ENCODE measurements around the gene MICAL3.
A peak's percentile ranks its signal among the peaks of the same experiment; 100 is the strongest.

The MICAL3 gene

GRCh38 chr22:17969701-17970113 is 54.7 kb downstream of the MICAL3 start:
- DNase-seq = no peak

DNA sequence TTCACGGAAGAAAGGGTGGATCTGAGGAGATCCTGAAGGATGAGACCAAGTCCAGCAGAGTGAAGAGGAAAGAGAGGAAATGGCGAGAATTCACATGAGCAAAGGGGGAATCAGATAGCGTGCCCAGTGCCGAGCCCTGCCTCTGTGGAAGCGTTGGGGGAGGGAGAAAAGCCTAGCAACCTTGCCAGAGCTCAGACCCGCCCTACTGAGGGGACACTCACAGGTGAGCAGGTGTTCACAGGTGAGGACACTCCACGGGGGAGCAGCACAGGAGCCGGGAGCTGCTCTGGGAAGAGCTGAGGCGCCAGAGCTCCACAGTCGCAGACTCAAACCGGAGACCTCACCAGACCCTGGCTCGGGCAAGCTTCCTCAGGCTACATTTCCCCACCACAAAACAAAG is 56.2 kb downstream of the MICAL3 start:
- DNase-seq = no peak

DNA sequence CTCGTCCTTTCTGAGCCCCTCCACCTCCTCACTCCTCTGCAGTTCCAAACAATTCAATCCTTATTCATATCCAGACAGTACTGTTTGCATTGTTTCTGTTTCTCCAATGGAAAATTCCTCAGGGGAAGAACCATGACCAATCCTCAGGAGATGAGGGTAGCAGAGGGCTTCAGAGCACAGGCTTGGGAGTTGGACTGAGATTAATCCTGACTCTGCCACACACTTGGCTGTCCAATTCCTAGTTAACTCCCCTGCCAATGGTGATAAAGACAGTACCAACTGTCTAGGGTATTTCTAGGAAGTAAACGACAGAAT is 58.0 kb downstream of the MICAL3 start:
- no peak for DNase-seq

- no peak for DNase-seq
Measured at GRCh38 chr22:17965538-17966402, 58.6 kb downstream of the MICAL3 start.

DNA sequence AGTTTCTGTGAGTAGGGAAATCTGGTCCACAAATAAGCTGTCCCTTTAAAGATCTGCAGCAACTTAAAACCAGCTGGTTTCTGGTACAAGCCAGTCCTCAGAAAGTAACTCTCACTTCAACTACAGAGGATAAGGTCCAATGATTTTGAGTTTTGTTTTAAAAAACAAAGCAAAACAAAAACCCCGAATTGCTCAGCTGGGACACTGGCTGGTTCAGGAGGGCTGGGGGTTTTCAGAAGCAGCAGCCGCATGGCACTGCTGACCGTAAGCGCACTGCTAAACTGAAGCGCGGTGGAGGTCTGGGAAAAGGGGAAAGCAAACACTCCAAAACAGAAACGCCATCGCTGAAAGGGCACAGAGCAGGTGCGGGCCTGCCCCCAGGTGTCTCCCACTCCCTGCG is 59.7 kb downstream of the MICAL3 start:
- no peak for DNase-seq

DNA sequence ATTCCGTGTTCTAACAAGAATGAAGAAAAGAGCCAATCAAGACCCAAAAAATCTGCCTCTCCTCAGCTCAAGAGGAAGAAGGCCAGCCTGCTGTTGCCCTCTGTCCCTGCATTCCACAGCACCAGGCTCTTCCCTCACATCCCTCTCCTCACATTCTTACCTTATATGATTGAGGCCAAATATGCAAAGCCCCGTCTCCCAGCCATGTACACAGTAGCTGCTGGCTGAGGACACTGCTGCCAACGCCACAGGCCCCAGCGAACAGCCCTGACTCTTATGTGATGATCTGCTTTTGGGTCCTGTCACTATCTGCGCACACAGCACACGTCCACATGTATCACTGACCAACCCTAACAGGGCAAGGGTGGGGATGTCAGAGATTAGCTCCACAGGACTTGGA is 60.2 kb downstream of the MICAL3 start:
- DNase-seq = no peak

GRCh38 chr22:17963015-17963414 is 61.3 kb downstream of the MICAL3 start:
- no peak for DNase-seq

DNA sequence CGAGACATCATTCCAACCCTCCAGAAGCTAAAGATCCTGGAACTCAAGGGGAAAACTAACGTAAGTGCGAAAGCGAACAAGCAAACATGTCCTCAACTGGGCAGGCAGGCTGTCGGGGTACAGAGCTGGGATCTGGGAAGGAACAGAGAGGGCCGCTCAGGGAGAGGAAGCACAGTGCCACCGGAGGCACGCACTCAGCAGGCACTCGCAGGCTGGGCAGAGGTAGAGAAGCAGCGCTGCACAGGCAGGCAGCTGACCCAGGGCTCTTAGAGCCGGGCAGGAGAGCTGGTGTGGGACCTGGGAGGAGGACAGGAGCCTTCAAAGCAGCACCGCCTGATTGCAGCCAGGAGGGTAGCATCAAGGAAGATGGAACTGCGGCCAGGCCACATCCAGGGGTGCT is 62.2 kb downstream of the MICAL3 start:
- no peak for DNase-seq

DNA sequence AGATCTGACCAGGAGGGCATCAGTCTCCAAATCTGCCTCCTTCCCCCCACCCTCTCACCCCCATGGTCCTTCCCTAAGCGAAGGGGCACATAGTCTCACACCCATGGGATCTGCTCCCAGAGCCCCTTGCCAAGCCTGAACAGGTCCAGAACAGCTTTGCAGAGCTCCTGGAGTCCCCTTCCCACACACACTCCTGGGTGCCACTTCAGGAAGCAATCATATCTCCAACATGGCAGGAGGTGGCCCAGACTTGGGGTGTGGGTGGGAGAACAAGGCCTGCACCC is 63.0 kb downstream of the MICAL3 start:
- DNase-seq = no peak

- DNase-seq = no peak
Measured at GRCh38 chr22:17960695-17961445, 63.5 kb downstream of the MICAL3 start.

GRCh38 chr22:17960011-17960410 is 64.3 kb downstream of the MICAL3 start:
- no peak for DNase-seq

DNA sequence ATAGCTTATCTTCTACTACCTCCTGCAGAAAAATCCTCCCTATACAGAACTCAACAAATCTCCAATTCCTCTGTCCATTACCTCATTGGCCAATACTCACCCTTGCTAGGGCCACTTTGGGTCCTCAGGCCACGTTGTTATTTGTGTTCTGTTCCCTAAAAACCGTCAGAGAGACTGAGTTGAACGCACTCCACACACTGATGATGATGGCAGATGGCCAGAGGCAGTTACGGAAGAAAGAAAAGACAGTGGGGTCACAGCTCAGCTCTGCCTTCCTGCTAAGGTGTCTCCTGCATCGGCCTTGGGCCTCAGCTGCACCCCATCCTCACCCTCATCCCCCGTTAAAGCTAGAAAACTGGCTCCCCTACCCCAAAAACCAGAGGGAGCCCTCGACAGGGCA is 66.2 kb downstream of the MICAL3 start:
- no peak for DNase-seq

- no peak for DNase-seq
Measured at GRCh38 chr22:17957693-17958092, 66.7 kb downstream of the MICAL3 start.

- no peak for DNase-seq
Measured at GRCh38 chr22:17957204-17957603, 67.2 kb downstream of the MICAL3 start.

DNA sequence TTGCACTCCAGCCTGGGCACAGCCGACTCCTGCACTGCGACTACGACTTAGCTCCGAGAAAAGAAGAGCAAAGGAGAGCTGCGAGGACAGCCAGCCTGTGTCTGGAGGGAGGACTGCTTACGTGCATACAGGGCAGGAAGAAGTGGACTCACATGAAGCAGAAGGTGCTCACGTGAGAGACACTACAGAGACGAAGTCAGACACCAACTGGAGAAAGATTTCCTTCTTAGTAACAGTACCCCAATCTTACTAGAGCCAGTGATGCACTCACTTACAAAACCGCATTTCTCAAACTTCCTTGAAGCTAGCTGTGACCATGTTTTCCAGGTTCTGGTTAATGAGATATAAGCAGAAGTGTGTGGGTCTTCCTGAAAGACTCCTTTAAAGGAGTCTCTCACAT is 67.7 kb downstream of the MICAL3 start:
- no peak for DNase-seq

DNA sequence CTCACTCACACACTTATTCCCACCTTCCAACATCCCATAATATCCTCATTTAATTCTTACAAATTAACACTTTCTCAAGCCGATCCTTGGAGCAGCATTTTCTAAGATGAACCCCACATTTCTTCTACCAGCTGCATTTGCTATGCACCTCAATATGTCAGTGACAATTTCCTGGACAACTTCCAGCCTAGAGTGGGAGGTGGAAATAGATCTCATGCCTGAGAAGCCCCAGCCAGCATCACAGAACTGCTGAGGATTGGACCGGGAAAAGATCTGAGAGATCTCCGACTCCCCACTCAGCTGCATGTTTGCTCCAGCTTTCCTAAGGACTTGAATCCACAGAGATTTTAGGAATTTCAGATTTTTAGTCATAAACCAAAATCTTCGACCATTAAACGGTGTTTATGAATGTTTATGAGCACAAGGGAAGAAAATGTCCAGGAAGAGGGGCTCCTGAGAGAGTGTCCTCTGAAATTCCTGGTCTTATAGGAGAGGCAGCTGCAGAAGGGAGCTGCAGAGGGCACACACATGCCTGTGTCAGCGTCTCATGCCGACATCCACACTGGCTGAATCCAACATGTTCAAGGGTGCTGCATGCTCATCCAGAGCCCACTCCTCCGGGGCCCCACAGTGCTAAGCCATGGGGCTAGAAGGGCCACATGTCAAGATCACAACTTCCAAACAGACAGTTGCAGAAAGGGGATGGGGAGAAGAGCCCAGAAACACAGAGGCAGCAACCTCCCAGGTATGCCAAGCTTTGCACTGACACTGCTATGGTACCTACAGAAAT is 68.6 kb downstream of the MICAL3 start:
- no peak for DNase-seq

- no peak for DNase-seq
Measured at GRCh38 chr22:17954860-17955587, 69.3 kb downstream of the MICAL3 start.

- no peak for DNase-seq
Measured at GRCh38 chr22:17954200-17954859, 70.0 kb downstream of the MICAL3 start.

- no peak for DNase-seq
Measured at GRCh38 chr22:17953147-17953546, 71.2 kb downstream of the MICAL3 start.

GRCh38 chr22:17952273-17952801 is 72.0 kb downstream of the MICAL3 start:
- no peak for DNase-seq

DNA sequence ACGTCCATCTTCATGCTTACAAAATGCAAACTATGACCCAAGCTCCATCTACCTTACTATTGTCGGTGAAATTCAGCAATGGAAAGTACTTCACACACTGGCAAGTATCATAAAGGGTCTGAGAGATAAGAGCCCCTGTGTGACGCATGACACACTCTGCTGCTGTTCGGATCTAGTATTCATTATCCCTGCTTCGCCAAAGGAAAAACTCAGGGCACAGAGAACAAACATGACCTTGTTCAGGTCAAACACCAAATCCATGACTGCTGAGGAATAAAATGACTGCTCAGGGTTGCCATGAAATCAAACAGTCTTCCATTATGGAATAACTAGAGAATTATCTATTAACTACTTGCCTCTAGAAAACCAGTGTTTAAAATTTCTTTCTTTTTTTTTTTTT is 73.0 kb downstream of the MICAL3 start:
- no peak for DNase-seq

- peak; percentile 71 for DNase-seq
Measured at GRCh38 chr22:17950651-17951214, 73.6 kb downstream of the MICAL3 start.

All from left hindlimb (tissue), 1 donor.